ENCODE data around the gene CHST15.
A peak's percentile ranks its signal among the peaks of the same experiment; 100 is the strongest.

DNA sequence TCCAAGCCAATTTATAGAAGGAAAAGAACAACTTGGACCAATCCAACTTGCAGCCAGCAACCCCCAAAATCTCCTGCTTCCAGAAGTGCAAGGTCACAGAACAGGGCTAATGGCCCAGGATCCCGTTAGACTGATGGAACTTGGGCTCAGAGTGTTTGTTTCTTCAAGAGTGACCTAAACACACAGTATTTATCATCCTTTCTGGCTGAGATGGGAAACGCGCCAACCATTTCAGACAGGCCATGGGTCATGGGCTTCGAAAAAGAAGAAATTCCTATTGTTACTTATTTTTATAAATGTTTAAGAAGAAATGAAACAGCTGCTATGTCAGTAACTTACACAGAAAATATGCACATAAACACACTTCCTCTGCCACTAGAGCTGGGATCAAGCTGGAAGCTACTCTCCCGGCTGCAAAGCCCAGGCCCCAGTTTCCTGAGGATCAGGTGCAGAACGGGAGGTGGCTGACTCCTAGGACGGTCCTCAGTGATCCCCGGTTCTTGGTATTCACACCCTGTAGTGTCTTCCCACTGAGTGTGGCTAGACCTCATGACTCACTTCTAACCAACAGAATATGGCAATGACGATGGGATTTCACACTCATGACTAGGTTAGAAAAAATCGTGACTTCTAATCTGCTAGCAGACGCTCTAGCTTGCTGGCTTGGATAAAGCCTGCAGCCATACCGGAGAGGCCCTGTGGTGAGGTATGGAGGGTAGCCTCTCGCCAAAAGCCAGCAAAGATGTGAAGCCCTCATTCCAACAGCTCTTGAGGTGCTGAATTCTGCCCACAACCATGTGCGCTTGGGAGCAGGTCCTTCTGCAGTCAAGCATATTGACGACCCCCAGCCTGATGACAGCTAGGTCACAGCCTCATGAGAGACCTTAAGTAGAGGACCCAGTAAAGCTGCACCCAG lies 60.2 kb downstream of the CHST15 start:
- TF ChIP-seq, protein P1, sequence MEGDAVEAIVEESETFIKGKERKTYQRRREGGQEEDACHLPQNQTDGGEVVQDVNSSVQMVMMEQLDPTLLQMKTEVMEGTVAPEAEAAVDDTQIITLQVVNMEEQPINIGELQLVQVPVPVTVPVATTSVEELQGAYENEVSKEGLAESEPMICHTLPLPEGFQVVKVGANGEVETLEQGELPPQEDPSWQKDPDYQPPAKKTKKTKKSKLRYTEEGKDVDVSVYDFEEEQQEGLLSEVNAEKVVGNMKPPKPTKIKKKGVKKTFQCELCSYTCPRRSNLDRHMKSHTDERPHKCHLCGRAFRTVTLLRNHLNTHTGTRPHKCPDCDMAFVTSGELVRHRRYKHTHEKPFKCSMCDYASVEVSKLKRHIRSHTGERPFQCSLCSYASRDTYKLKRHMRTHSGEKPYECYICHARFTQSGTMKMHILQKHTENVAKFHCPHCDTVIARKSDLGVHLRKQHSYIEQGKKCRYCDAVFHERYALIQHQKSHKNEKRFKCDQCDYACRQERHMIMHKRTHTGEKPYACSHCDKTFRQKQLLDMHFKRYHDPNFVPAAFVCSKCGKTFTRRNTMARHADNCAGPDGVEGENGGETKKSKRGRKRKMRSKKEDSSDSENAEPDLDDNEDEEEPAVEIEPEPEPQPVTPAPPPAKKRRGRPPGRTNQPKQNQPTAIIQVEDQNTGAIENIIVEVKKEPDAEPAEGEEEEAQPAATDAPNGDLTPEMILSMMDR (IDR thresholded peaks at IDR 0.05) = no peak
- TF ChIP-seq POLR2AphosphoS5 (IDR thresholded peaks at IDR 0.05) = peak; percentile 29 to 32
- no peak for TF ChIP-seq POLR2A (IDR thresholded peaks at IDR 0.05)
- TF ChIP-seq EP300 (IDR thresholded peaks at IDR 0.05) = peak in 1 of 4 donors; percentile 2
